Panc1 (cell line): Measurements from ENCODE around the gene MIEN1. TPM values are rescaled to one million over a fixed set of nuclear protein-coding genes. Genes with fewer than 3 reads are reported as not detected.

Experiments used
- ATAC-seq: fragments of 200-7000 bp; cut with Tn5 transposase; 2 replicates; pipeline ENCODE4 v1.9.1; 2020; ENCODE audit warnings: mild to moderate bottlenecking, moderate library complexity
- BruUV-seq: library from RNA; stranded (reverse); fragments of 400-500 nt; replicated peaks from 2 replicates; lab custom pipeline; 2021; lab: Mats Ljungman, UMichigan
- CTCF ChIA-PET: fragments of 300-600 bp; sonication (Branson Sonifier 250); formaldehyde crosslinking; loops from one replicate; lab custom pipeline; 2022; ENCODE audit warnings: antibody characterized with exemption; lab: Charles Lee
- POLR2A ChIA-PET: fragments of 300-600 bp; sonication (Branson Sonifier 250); formaldehyde crosslinking; loops from one replicate; lab custom pipeline; 2022; ENCODE audit warnings: antibody characterized with exemption; lab: Charles Lee
- DNase-seq: peaks from one replicate; pipeline ENCODE4 v3.0.0-alpha.2; 2010; ENCODE audit warnings: low read depth, low spot score
- H3K27ac ChIP-seq: 2 replicates; pipeline ENCODE4 v1.5.1; 2011; ENCODE audit warnings: mild to moderate bottlenecking, low read length, inconsistent platforms
- H3K27me3 ChIP-seq: fragments of 200-500 bp; sonication (Bioruptor generic); 2 replicates; pipeline ENCODE4 v1.6.0; 2014; ENCODE audit warnings: low read length, inconsistent platforms; ENCODE audit not compliant: control insufficient read depth, insufficient read depth
- H3K36me3 ChIP-seq: fragments of 200-500 bp; sonication (Bioruptor generic); 2 replicates; pipeline ENCODE4 v1.5.1; 2014; ENCODE audit warnings: inconsistent platforms, mild to moderate bottlenecking, low read length, moderate library complexity; ENCODE audit not compliant: control insufficient read depth, insufficient read depth
- H3K4me1 ChIP-seq: 2 replicates; pipeline ENCODE4 v1.5.1; 2011; ENCODE audit warnings: inconsistent platforms, mild to moderate bottlenecking, low read length, moderate library complexity; ENCODE audit not compliant: control insufficient read depth, insufficient read depth
- H3K4me3 ChIP-seq, 2 experiments: 2 replicates each; pipeline ENCODE4 v1.5.1; 2011 to 2012; ENCODE audit warnings: low read depth in 2 of 2, low read length in 2 of 2, mild to moderate bottlenecking in 2 of 2, inconsistent platforms in 1 of 2, moderate library complexity in 1 of 2
- H3K9me3 ChIP-seq: fragments of 200-500 bp; sonication (Bioruptor generic); 2 replicates; pipeline ENCODE4 v1.5.1; 2014; ENCODE audit warnings: low read depth, mild to moderate bottlenecking, inconsistent platforms, low read length, moderate library complexity; ENCODE audit not compliant: control insufficient read depth, insufficient read depth
- CTCF ChIP-seq: fragments of 450-650 bp; IDR thresholded peaks from 2 replicates; pipeline ENCODE4 v1.5.1; 2017; ENCODE audit warnings: mild to moderate bottlenecking
- POLR2AphosphoS5 ChIP-seq: IDR thresholded peaks from 2 replicates; pipeline ENCODE4 v1.6.1; 2012; ENCODE audit warnings: mild to moderate bottlenecking, low read depth, low read length, moderate library complexity
- REST ChIP-seq, 2 experiments: IDR thresholded peaks; 2 replicates each; pipeline ENCODE4 v1.6.1; 2011 to 2012; ENCODE audit warnings: low read depth in 2 of 2, control low read depth in 1 of 2, low read length in 1 of 2, mild to moderate bottlenecking in 1 of 2, moderate library complexity in 1 of 2; ENCODE audit not compliant: insufficient read depth in 1 of 2
- SIN3A ChIP-seq: IDR thresholded peaks from 2 replicates; pipeline ENCODE4 v1.6.1; 2012; ENCODE audit warnings: low read depth, mild to moderate bottlenecking, low read length, moderate library complexity, borderline replicate concordance; ENCODE audit not compliant: insufficient read depth
- TCF7L2 ChIP-seq: IDR thresholded peaks from 2 replicates; pipeline ENCODE4 v1.6.1; 2011; ENCODE audit warnings: mild to moderate bottlenecking, low read depth, low read length, inconsistent platforms
- in situ Hi-C: cut with HindIII; loops from 2 replicates; pipeline ENCODE4 v1.10.0; 2016; ENCODE audit warnings: low sequenced_read_pairs, low pct_unique_long_range_greater_than_20kb
- intact Hi-C: fragments of 100-400 bp; cut with micrococcal nuclease; formaldehyde crosslinking; loops from one replicate; pipeline ENCODE4 v1.10.0; 2022; ENCODE audit not compliant: unreplicated experiment
- total RNA-seq: library from RNA; stranded (reverse); gene quantifications from one replicate; pipeline ENCODE4 v1.2.1, GENCODE V29; 2021; ENCODE audit not compliant: unreplicated experiment

MIEN1 gene
- total RNA-seq, 1 experiment from 2014 or later: 103 TPM

- DNase-seq (no peak), ATAC-seq (no peak)
- POLR2A ChIA-PET: interaction anchor here (0.6 kb wide), 1 partner anchor 21 kb away, joined by 4 read pairs; no protein-coding TSS in a partner anchor
- in situ Hi-C loops (no loop called here), intact Hi-C loops (loop anchor here (5.0 kb wide), 1 partner anchor 125 kb away; the partner anchor contains the start of gene PPP1R1B)
- no peak for TF ChIP-seq POLR2AphosphoS5
- TF ChIP-seq REST (IDR thresholded peaks at IDR 0.05; ENCODE audit: insufficient read depth in 1 of 2, low read depth in 2 of 2, low read length in 1 of 2): no peak
- TF ChIP-seq CTCF: no peak
- no peak for TF ChIP-seq TCF7L2
- no peak for TF ChIP-seq SIN3A
- CTCF ChIA-PET: interaction anchor here (0.6 kb wide), 2 partner anchors 34 to 119 kb away, joined by 3 to 4 read pairs; no protein-coding TSS in a partner anchor
- Histone ChIP-seq H3K27ac (no peak overlapping the region), H3K27me3 (no peaks in the 10 kb centered on the region; the same call in 1 of the 2 replicates), H3K9me3 (no peaks in the 10 kb centered on the region), H3K4me3 (no peak overlapping the region), H3K4me1 (peaks cover 9% of the 10 kb centered on the region; the same call in 1 of the 2 replicates), H3K36me3 (no peaks in the 10 kb centered on the region)
- BruUV-seq: no TSS peak
Observed at GRCh38 chr17:39752241-39752881, 22.0 kb upstream of the MIEN1 start.

- no peak overlapping the region for H3K27ac ChIP-seq
- no peaks in the 10 kb centered on the region for H3K36me3 ChIP-seq
- no peaks in the 10 kb centered on the region for H3K9me3 ChIP-seq
- in situ Hi-C loops (no loop called here), intact Hi-C loops (loop anchor here (5.0 kb wide), 1 partner anchor 124 kb away; the partner anchor contains the start of gene PPP1R1B)
- ATAC-seq (no peak), DNase-seq (no peak)
- ChIA-PET POLR2A (interaction anchor here (0.6 kb wide), 1 partner anchor 20 kb away, joined by 4 read pairs; no protein-coding TSS in a partner anchor), CTCF (interaction anchor here (0.6 to 1.0 kb wide), 2 partner anchors 22 to 34 kb away, joined by 4 to 11 read pairs; no protein-coding TSS in a partner anchor)
- BruUV-seq: no TSS peak
- H3K4me3 ChIP-seq: no peak overlapping the region
- no peak for TF ChIP-seq REST (IDR thresholded peaks at IDR 0.05; ENCODE audit: insufficient read depth in 1 of 2, low read depth in 2 of 2, low read length in 1 of 2)
- TF ChIP-seq SIN3A: no peak
- TF ChIP-seq TCF7L2: no peak
- TF ChIP-seq CTCF: no peak
- no peak for TF ChIP-seq POLR2AphosphoS5
- H3K27me3 ChIP-seq: no peaks in the 10 kb centered on the region
- peaks cover 9% of the 10 kb centered on the region; the same call in 1 of the 2 replicates for H3K4me1 ChIP-seq
Observed at GRCh38 chr17:39751637-39752036, 21.3 kb upstream of the MIEN1 start.
